GM21360 (cell line): ENCODE results near the gene EXOSC2.
"Not testable (repeated sequence)": the region's sequence is repeated elsewhere in the genome, so short reads cannot be mapped to it uniquely, and the experiment has no call there.

Experiments used
- ATAC-seq: cut with Tn5 transposase; IDR thresholded peaks from one replicate; pipeline ENCODE4 v1.9.1; 2021; ENCODE audit warnings: mild to moderate bottlenecking, moderate library complexity; ENCODE audit not compliant: unreplicated experiment

EXOSC2 gene

DNA sequence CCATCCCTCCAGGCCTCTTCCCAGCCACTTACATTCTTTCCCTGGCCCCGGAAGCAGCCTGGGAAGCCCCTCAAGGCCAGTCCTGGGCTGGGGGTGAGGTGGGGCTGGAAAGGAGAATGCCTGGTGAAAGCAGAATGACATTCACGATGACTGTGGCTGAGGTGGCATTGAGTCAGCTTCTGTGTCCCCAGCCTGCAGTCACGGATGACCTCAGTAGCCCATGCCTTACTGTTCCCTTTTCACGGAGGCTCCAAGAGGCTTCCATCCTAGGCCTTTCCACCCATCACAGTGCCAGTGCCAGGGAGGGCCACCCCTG lies 26.5 kb upstream of the EXOSC2 start:
- no peak for ATAC-seq

DNA sequence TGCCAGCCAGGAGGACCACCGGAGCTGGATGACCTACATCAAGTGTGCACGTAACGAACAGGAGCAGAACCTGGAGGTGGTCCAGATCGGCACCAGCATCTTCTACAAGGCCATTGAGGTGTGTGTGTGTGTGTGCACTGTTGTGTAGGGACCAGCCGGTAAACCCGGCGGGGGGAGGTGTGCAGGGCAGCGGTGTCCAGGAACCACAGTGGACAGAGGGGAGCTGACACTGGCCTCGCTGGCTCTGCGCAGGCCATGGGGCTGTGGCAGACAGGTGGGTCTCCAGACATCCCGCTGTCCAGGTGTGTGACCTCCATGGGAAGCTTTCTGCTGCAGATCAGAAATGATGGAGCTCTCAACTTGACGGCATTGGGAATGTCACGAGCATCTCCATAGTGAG lies 25.4 kb upstream of the EXOSC2 start:
- ATAC-seq = no peak

DNA sequence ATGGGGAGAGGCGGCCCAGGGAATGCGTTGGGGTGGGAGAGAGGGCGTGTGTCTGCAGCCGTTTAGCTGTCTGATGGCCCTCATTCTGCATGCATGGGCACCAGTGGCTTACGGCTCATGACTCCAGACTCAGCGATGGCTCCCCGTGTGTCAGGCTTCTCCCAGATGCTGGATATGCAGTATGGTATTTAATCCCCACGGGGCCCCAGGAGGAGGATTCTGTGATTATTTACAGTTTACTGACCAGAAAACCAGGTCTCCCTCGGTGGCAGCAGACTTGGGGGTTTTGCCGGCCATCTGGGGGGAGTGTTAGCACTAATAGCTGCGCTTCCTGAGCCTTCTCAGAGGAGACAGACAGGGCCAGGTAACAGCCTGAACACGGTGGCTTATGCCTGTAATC lies 24.9 kb upstream of the EXOSC2 start:
- ATAC-seq = no peak

DNA sequence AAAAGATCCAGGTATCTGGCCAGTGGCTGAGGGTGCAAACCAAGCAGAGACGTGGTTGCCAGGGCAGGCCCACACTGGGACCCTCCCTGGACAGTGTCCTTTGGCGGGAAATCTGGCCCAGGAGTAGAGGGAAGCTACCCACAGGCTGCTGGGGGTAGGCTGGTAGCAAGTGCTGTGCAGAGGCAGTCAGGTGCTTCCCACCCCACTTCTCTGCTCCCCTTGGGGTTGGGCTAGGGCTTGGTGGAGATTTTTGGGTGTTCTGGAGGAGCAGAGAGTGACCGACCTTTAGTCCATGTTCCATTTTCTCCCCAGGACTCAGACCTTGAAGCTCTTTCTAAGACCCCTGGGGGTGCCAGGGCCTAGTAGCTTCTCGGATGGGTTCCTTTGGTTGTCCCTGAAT lies 23.6 kb upstream of the EXOSC2 start:
- no peak for ATAC-seq

DNA sequence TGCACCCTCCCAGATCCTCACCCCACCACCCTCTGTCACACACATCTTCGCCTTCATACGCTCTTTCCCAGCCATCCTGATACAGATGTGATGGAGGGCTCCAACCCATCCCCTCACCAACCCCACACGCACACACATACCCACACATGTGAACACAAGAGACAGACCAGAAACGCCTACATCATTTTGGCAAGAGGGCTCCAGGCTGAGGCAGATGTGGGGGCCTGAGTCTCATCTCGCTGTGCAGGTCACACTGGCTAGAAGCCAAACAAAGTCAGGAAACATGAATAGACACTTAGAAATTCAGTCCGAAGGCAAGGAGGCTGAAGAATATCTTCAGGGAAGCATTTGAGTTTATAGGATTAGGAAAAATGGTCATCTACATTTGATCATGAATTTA lies 22.9 kb upstream of the EXOSC2 start:
- ATAC-seq = no peak

DNA sequence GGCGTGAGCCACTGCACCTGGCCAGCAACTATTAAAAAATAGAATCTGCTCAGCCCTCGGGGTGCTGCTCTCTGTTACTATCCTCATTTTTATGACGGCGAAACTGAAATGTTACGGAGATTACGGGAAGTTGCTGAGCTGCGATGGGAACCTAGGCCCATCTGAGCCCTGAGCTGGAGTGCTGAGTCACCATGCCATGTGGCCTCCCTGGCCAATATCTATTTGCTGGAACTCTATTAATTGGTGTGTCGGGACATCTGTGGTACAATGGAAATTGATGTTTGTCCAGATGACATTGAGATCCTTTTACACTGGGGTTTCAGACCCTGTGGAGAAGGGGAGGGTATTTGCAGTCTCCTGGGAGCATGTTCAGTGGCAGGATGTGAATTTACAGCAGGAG lies 21.1 kb upstream of the EXOSC2 start:
- no peak for ATAC-seq

DNA sequence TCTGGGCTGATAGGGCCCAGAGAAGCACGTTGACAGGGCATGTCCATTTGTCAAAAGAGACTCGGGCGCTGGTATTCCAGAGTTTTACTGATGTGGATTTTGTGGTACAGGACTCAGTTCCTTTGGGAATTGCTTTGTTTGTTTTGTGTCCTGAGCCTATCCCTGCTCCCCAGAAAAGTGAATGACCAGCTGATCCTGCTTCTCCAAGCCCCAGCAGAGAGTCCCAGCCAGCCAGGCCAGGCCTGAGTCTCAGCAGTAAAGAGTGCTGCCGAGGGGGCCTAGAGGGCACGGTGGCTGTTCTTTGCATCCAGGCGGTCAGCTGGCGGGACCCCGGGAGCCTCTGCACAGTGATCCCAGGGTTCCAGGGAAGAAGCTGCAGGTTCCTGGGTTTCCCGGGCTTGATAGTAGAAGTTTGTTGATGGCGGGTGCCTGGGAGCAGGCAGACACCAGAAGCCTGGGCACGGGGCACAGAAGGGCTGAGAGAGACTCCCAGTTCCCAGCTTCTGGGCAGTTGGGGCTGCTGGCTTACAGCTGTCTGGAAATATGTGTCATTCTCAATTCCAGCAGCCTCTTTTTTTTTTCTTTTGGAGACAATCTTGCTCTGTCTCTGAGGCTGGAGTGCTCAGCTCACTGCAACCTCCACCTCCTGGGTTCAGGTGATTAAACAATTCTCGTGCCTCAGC lies 20.5 kb upstream of the EXOSC2 start:
- ATAC-seq = no peak

DNA sequence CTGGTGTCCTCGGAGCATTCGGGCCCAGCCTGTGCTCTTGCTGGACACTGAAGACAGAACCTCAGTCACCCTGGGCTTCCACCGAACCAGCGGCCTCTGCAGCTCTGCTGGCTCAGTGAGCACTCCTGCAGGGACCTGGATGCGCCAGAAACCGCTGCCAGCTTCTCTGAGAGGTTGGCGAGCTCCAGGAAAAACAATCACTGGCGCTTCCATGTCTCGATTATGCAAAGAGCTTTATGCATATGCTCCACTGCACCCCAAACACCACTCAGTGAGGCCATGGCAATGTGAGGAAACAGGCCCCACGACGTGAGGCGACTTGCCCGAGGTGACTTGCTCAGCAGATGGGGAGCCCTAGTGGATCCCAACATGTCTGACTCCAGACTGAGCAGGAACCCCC lies 18.2 kb upstream of the EXOSC2 start:
- no peak for ATAC-seq

DNA sequence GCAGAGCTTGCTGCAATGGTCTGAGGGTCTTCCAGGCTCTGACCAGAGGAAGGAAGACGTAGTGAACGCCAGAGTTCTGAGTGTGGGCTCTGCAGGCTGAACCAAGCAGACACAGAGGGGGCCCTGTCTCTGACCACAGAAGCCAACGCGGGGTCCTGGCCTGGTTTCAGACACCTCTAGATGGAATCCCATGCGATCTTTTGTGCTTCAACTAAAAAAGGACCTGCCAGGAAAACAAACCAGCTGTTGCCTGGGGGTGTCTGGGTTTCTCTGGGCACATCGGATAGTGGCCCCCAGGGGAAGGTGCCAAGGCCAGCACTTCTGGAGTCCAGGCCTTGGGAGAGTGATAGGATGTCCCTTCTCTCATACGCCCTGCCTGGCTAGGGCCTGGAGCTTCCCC lies 16.3 kb upstream of the EXOSC2 start:
- no peak for ATAC-seq

DNA sequence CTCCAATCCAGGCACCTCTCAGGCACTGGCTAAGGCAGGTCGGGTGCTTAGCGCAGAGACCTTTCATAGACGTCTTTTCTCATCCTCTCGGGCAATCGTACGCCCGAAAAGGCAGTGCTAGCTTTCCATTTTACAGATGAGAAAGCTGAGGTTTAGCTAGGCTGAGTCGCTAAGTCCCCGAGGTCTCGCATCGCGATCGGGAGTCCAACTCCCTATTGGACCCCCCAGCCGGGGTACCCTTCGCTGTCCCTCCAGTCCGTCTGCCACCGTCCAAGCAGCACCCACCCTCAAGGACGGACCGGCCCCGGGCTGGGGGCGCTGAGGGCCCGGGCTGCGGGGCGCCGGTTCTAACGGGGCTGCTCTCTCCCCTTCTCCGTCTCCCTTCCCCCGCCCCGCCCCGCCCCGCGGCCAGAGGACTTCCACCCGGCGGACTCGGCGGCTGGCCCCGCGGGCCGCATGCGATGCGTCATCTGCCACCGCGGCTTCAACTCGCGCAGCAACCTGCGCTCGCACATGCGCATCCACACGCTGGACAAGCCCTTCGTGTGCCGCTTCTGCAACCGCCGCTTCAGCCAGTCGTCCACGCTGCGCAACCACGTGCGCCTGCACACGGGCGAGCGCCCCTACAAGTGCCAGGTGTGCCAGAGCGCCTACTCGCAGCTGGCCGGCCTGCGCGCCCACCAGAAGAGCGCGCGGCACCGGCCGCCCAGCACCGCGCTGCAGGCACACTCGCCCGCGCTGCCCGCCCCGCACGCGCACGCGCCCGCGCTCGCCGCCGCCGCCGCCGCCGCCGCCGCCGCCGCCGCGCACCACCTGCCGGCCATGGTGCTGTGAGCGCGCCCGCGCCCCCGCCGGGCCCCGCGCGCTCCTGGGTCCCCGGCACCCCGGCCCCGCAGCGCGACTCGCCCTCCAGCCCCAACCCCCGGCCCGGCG lies 12.5 kb upstream of the EXOSC2 start:
- ATAC-seq = no peak

DNA sequence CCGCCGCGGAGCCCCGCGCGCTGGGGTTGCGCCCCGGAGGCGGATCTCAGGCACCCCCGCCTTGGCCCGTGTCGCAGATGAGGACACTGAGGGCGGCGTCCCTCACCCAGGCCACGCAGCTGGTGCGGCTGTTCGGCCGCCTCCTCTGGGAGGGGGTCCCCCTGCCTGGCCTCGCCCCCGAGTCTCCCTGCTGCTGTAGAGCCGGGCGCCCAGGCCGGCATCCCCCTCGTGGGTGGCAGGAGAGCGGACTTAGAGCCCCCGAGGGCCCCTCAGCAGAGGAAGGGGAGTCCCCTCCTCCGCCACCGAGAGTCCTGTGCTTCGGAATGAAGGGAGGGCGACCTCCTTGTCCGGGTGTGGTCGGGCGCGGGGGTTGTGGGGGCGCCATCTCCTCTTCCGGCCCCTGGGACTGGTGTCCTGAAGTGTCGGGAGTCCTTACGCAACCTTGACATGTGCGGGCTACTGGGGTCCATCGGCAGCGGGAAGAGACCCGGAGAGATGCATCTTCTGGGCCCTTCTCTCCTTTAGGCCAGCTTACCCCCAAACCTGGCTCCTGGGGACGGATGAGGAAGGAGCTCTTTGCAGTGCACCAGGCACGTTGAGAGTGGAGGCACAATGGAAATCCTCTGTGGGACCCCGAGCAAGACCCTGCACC lies 11.7 kb upstream of the EXOSC2 start:
- no peak for ATAC-seq

DNA sequence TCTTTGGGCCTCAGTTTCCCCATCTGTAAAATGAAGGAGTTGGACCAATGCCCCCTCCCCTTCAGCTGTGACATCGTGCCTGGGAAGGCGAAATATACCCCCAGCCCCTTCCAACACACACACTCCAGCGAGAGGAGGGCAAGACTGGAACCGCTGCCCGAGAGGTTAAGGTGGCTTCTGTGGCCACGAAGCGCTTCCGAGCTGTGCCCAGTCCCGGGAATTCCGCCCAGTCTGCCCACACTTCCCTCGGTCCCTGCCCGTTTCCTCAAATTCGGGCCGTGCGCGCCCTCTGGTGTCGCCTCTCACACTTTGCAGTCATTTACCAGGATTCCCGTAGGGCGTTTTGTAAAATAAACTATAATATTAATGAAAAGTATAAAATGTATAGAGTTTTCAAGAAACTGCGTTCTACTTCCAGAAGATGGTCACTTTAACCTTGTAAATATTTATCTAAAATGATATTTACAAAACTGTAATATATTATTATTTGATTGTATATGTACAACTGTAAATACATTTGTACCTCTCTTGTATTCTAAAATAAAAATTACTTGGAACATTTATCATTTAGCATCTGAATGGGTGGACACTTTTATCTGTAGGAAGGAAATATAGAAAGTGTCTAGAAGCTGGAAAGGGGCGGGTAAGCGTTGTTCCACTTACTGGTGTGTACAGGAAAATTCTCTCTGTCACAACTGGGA lies 11.0 kb upstream of the EXOSC2 start:
- ATAC-seq = no peak

DNA sequence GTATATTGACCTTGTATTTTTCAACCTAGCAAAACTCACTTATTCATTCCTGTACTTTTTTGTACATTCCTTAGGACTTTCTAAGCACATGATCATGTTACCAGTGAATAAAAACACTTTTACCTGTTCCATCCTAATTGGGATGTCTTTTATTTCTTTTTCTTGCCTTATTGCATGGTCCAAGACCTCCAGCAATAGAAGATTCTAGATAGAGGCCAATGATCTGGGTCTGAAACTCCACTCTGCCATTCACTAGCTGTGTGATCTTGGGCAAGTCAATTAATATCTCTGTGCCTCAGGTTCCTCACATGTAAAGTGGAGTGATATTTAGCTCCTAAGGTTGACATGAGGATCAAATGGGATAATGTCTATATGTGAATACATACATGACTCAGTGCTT lies 8.5 kb upstream of the EXOSC2 start:
- ATAC-seq = no peak

DNA sequence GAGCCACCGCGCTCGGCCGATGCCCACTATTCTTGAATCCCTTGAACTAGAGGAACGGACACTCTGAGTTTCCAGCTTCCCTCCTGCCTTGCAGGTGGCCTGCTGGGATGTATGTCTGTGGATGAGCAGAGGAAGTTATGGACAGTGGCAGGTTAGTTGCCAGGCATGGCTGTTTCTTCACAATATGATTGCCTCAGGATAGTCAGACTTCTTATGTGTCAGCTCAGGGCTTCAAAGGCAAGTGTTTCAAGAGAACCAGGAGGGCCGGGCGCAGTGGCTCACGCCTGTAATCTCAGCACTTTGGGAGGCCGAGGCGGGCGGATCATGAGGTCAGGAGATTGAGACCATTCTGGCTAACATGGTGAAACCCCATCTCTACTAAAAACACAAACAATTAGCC lies 7.6 kb upstream of the EXOSC2 start:
- ATAC-seq = not testable (repeated sequence)

DNA sequence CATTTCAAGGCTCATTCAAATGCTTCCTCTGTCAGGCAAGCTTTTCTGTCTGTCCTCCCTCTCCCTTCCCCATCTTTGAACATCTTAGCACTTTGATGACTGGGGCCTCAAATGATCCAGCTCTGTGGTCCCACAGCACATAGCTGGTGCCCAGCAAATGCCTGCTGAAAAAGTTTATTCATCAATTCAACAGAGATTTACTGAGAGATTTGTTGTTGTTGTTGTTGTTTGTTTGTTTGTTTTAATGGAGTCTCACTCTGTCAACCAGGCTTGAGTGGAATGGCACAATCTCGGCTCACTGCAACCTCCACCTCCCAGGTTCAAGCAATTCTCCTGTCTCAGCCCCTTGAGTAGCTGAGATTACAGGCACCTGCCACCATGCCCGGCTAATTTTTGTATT lies 6.0 kb upstream of the EXOSC2 start:
- ATAC-seq = no peak

DNA sequence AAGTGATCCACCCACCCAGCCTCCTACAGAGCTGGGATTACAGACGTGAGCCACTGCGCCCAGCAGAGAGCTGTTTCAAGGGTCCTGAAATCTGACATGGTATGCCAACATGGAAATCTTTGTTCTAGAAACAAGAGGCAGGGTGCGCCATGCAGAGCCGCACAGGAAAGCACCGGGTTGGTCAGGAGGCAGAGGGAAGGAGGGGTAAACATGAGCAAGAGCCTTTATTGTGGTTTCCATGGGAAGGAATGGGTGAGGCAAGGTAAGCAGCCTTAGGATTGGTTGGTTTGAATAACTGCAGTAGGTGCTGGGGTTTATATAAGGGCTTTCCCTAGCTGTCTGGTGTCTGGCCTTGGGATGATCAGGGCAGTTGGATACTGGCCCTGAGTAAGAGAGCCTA lies 5.5 kb upstream of the EXOSC2 start:
- no peak for ATAC-seq

DNA sequence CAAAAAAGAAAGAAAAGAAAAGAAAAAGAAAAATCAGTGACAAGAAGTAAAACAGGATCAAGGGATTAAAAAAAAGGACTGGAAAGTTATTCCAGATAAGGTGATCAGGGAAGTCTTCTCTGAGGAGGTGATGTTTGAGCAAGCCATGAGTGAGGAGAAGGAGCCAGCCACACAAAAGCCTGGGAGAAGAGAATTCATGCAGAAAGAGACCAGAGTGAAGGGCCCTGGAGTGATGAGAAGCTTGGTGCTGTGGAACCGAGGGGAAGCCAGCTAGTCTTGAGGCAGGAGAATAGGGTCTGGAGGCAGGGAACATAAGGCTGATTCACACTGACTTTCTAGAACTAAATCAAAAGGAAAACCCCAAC lies 4.0 kb upstream of the EXOSC2 start:
- no peak for ATAC-seq

DNA sequence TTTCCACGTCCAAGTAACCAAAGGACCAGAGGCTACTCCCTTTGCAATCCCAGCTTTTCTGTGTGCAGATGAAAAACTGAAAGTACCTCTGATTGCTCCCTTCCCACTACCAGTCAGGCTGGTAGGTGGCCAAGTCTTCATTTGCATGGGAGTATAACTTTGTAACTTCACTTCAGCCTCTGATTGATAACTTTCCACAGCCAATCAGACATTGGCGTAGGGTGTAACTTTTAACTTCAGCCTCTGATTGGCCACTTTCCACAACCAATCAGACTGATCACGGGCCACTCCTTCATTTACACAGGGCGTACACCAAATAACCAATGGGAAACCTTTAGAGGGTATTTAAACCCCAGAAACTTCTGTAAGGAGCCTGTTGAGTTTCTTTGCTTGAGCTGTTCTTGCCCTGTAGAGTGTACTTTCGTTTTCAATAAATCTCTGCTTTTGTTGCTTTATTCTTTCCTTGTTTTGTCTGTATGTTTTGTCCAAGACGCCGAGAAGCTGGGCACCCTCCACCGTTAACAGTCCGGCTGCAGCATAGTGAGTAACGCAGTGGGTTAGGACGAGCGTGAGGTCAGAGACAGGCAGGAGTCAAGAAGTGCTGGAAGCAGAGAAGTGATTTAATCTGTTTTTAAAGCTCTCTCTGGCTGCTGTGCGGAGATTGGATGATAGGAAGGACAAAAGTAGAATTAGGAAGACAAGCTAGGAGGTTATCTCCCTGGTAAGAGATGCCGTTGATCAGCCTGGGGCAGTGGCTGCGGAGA lies 3.5 kb upstream of the EXOSC2 start:
- ATAC-seq = no peak

DNA sequence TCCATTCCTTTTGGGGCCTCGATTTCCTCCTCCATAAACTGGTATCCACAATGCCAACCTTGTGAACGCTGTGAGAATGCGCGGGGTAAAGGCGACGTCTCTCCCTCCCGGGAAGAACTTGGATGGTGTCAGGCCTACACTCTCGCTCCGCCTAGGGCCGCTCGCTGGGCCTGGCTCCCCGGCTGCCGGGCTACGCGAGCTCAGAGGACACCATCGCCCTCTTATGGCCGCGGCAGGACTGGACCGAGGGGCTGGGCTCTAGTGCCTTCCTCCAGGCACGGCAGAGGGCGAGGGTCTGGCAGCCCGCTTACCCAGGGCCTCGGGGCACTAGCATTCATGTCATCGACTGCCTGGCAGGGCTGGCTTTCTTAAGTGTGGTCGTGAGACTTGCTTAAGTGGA lies 1.3 kb upstream of the EXOSC2 start:
- no peak for ATAC-seq

DNA sequence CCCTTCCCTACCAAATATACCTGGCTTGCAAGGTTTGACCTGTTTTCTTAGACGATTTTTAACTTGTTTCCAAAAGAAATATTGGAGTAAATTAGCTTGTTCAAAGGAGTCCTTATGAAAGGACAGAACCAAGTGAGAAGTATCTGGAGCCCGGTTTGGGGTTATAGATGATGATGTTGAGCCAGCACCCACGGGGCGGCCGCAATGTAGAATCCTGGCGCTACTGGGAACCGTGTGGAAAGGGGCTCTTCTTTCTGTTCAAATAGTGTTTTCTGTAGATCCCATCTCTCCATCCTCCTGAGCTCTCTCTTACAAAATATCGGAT lies 517 bp upstream of the EXOSC2 start:
- ATAC-seq = no peak

DNA sequence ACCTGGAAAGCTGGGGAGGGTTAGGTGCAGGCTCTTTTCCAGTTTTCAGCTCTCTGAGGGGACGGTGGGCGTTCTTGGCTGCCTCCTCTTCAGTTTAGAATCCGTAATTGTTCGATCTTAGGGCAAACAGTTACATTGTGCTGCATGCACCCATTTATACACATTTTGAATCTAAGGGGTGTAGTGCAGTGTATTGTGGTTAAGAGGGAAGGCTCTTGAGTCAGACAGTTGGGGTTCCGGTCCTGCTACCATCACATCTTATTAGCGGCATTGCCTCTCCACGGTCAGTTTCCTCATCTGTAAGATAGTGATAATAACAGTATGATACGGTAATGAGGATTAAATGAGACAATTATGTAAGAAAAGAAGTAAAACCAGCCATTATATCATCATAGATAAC lies 625 bp downstream of the EXOSC2 start:
- no peak for ATAC-seq
